K562 (cell line): ENCODE measurements around the gene PBX1. TPM values are rescaled to one million over a fixed set of nuclear protein-coding genes. Genes with fewer than 3 reads are reported as not detected.

Experiments used
- ATAC-seq: fragments of 200-7000 bp; cut with Tn5 transposase; 3 replicates; pipeline ENCODE4 v1.9.1; 2020; ENCODE audit warnings: moderate library complexity
- BruUV-seq: library from RNA; stranded (reverse); fragments of 400-500 nt; replicated peaks from 2 replicates; lab custom pipeline; 2021; lab: Mats Ljungman, UMichigan
- CTCF ChIA-PET: fragments of 300-600 bp; formaldehyde crosslinking; extraction: SDS; loops from one replicate; lab custom pipeline; 2021; ENCODE audit warnings: low intra/inter-chr PET ratio; lab: Yijun Ruan, JAX
- POLR2A ChIA-PET: fragments of 300-600, 350-650 bp; sonication (Branson Sonifier 250); formaldehyde crosslinking; extraction: SDS; loops from one replicate; lab custom pipeline; 2021; ENCODE audit warnings: antibody characterized with exemption, inconsistent platforms; lab: Yijun Ruan, JAX
- DNase-seq, 4 experiments: peaks; one replicate each; pipeline versions ENCODE4 v3.0.0 to v3.0.0-alpha.2; 2011 to 2018; ENCODE audit warnings: low spot score in 3 of 4, mixed read lengths in 3 of 4; ENCODE audit errors: extremely low read depth in 1 of 4
- FAIRE-seq: peaks from 2 replicates; lab custom pipeline; 2011; peaks lifted over from hg19 to GRCh38; lab: Jason Lieb, UNC
- H2AFZ ChIP-seq: 2 replicates; pipeline ENCODE4 v1.6.0; 2011; ENCODE audit warnings: low read depth, low read length, control low read depth, inconsistent platforms
- H3K27ac ChIP-seq: fragments of 200-600 bp; 3 replicates; pipeline ENCODE4 v1.8.0; 2011; ENCODE audit warnings: low read depth, mild to moderate bottlenecking, control low read depth, inconsistent platforms, low read length, moderate library complexity, mixed read lengths; ENCODE audit errors: extremely low read depth
- H3K27me3 ChIP-seq, 2 experiments: fragments of 300-600 bp in 1 of 2; 2 replicates in 1 of 2; 3 replicates in 1 of 2; pipeline versions ENCODE4 v1.6.0 to v1.8.0; 2011; ENCODE audit warnings: inconsistent platforms in 2 of 2, low read length in 2 of 2, mild to moderate bottlenecking in 1 of 2, mixed read lengths in 1 of 2, moderate library complexity in 1 of 2; ENCODE audit not compliant: control insufficient read depth in 2 of 2, insufficient read depth in 2 of 2
- H3K36me3 ChIP-seq: fragments of 300-600 bp; 3 replicates; pipeline ENCODE4 v1.8.0; 2011; ENCODE audit warnings: mild to moderate bottlenecking, low read length, inconsistent platforms; ENCODE audit not compliant: control insufficient read depth, insufficient read depth
- H3K4me1 ChIP-seq, 2 experiments: fragments of 200-600 bp in 1 of 2; replicated peaks in 1 of 2; 2 replicates in 1 of 2; 3 replicates in 1 of 2; pipeline versions ENCODE4 v1.5.1 to v1.8.0; 2011; ENCODE audit warnings: inconsistent platforms in 2 of 2, low read length in 2 of 2, mild to moderate bottlenecking in 1 of 2, mixed read lengths in 1 of 2, moderate library complexity in 1 of 2; ENCODE audit not compliant: control insufficient read depth in 2 of 2, insufficient read depth in 2 of 2
- H3K4me2 ChIP-seq: 2 replicates; pipeline ENCODE4 v1.6.1; 2011; ENCODE audit warnings: low read length, control low read depth, inconsistent platforms, mixed read lengths; ENCODE audit not compliant: insufficient read depth
- H3K4me3 ChIP-seq: fragments of 200-600 bp; sonication (generic), shearing (Covaris generic); 2 replicates; pipeline ENCODE4 v1.5.1; 2016; ENCODE audit warnings: control low read depth, inconsistent platforms
- H3K79me2 ChIP-seq: fragments of 200-600 bp; 3 replicates; pipeline ENCODE4 v1.8.0; 2011; ENCODE audit warnings: low read length, inconsistent platforms; ENCODE audit not compliant: control insufficient read depth, insufficient read depth
- H3K9ac ChIP-seq, 2 experiments: 2 replicates each; pipeline versions ENCODE4 v1.6.0 to v1.6.1; 2011; ENCODE audit warnings: low read depth in 2 of 2, low read length in 2 of 2, control low read depth in 1 of 2, inconsistent platforms in 1 of 2, mild to moderate bottlenecking in 1 of 2, mixed read lengths in 1 of 2; ENCODE audit not compliant: insufficient read depth in 1 of 2
- H3K9me1 ChIP-seq: one replicate; pipeline ENCODE4 v1.6.0; 2011; ENCODE audit warnings: inconsistent platforms, mild to moderate bottlenecking, low read length, moderate library complexity; ENCODE audit not compliant: control insufficient read depth, insufficient read depth
- H3K9me3 ChIP-seq: replicated peaks from 2 replicates; pipeline ENCODE4 v1.5.1; 2011; ENCODE audit warnings: low read depth, low read length, inconsistent platforms; ENCODE audit not compliant: control insufficient read depth, insufficient read depth
- H4K20me1 ChIP-seq: replicated peaks from 2 replicates; pipeline ENCODE4 v1.6.1; 2011; ENCODE audit warnings: low read length, inconsistent platforms, mixed read lengths; ENCODE audit not compliant: control insufficient read depth, insufficient read depth
- BDP1 ChIP-seq: IDR thresholded peaks from 3 replicates; pipeline ENCODE4 v1.6.1; 2011; ENCODE audit not compliant: insufficient read length, insufficient read depth
- COPS2 ChIP-seq: fragments of 450-650 bp; conservative IDR thresholded peaks from 2 replicates; pipeline ENCODE4 v1.6.1; 2016; ENCODE audit warnings: mild to moderate bottlenecking, moderate library complexity
- FOSL1 ChIP-seq: fragments of 200-800 bp; sonication (Bioruptor generic); conservative IDR thresholded peaks from 2 replicates; pipeline ENCODE4 v1.6.1; 2016; ENCODE audit warnings: missing genetic modification characterization, missing compliant biosample characterization
- HMG20B ChIP-seq: fragments of 250-450 bp; sonication (Bioruptor Pico); IDR thresholded peaks from 2 replicates; pipeline ENCODE4 v1.5.0; 2021; ENCODE audit warnings: mild to moderate bottlenecking
- NCOA4 ChIP-seq: fragments of 450-650 bp; IDR thresholded peaks from 2 replicates; pipeline ENCODE4 v1.6.1; 2018; ENCODE audit warnings: mild to moderate bottlenecking; ENCODE audit not compliant: partially characterized antibody
- RUNX1 ChIP-seq: sonication (generic); IDR thresholded peaks from 2 replicates; pipeline ENCODE4 v1.6.1; 2016; ENCODE audit warnings: antibody characterized with exemption, low read depth
- SIX5 ChIP-seq, 2 experiments: IDR thresholded peaks; 2 replicates each; pipeline ENCODE4 v1.6.1; 2011; ENCODE audit warnings: low read length in 2 of 2, borderline replicate concordance in 1 of 2, low read depth in 1 of 2, mild to moderate bottlenecking in 1 of 2, moderate library complexity in 1 of 2; ENCODE audit not compliant: insufficient read depth in 1 of 2
- ZNF778 ChIP-seq: fragments of 450-650 bp; formaldehyde crosslinking; IDR thresholded peaks from 2 replicates; pipeline ENCODE4 v1.4.0; 2020; ENCODE audit warnings: mild to moderate bottlenecking, moderate library complexity
- WGBS: fragments of 100-300 bp; shearing (Covaris generic); methylation state at CpG from one replicate; pipeline ENCODE4 v1.1.6; 2016; ENCODE audit warnings: low coverage, mixed read lengths; ENCODE audit not compliant: insufficient coverage; ENCODE audit errors: missing lambda C conversion rate; 5-methylcytosine and 5-hydroxymethylcytosine counted together
- in situ Hi-C: fragments of 300-500 bp; cut with MboI; formaldehyde crosslinking; loops from 4 replicates; pipeline ENCODE4 v1.15.0; 2018; ENCODE audit warnings: inconsistent platforms, mixed read lengths
- intact Hi-C: fragments of 100-400 bp; cut with micrococcal nuclease; formaldehyde crosslinking; loops from 2 replicates; pipeline ENCODE4 v1.14.2; 2022
- polyA plus RNA-seq, 8 experiments: library from polyadenylated mRNA; depleted of rRNA in 4 of 8; stranded (reverse) in 5 of 8; unstranded in 3 of 8; fragments of >200 nt; fragmentation: Nextera tagmentation in 2 of 8; fragmentation: Illumina TruSeq in 1 of 8; extraction: Ambion mirVana in 2 of 8; extraction: Trizol in 1 of 8; gene quantifications; 2 replicates each; pipeline versions ENCODE4 v1.2.1 to v1.2.3, GENCODE V29; 2011 to 2014; ENCODE audit warnings: inconsistent platforms in 1 of 8, missing spikeins in 1 of 8
- total RNA-seq, 7 experiments: library from RNA; depleted of rRNA in 6 of 7; stranded (reverse); fragments of >200 nt in 6 of 7; fragmentation: Illumina TruSeq in 2 of 7; extraction: Trizol in 2 of 7; gene quantifications; 2 replicates each; pipeline versions ENCODE4 v1.2.1 to v1.2.3, GENCODE V29; 2011 to 2021; ENCODE audit warnings: low replicate concordance in 1 of 7
- TF ChIP-seq, protein P1 (sequence below): fragments of 250-450 bp; sonication (Bioruptor Pico); IDR thresholded peaks from 2 replicates; pipeline ENCODE4 v1.5.0; 2021; ENCODE audit warnings: mild to moderate bottlenecking, moderate library complexity
- TF ChIP-seq, protein P2 (sequence below): fragments of 150-350 bp; IDR thresholded peaks from 2 replicates; pipeline ENCODE4 v1.6.1; 2014; ENCODE audit warnings: low read depth, mild to moderate bottlenecking, low read length, borderline replicate concordance
- TF ChIP-seq, protein P3 (sequence below): fragments of 200-400 bp; formaldehyde crosslinking; IDR thresholded peaks from 2 replicates; pipeline ENCODE4 v1.6.1; 2017; ENCODE audit warnings: mild to moderate bottlenecking, low read depth, low read length, moderate library complexity

PBX1 gene
- total and polyA plus RNA-seq, 9 of the 15 experiments (the other 6 are each of a cell fraction or from before 2014, with no cell fraction given): 0.03 to 0.62 (median 0.17) TPM

DNA sequence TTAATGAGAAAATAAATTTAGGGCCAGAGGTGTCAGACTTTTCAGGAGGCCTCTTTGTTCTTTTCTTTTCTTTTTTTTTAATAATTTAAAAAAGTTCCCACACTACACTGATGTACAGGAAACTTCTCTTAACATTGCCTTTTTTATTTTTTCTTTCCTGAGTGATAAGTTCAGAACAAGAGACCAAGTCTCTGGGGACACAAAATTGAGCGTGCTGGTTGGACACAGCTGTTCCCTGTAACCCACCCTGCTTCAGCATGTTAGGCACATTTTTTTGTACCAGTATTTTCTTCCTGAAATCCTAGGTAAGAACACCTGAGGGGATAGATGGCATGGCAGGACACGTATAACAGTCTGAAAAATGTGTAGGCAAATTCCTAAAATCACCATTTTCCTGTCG is 50.1 kb downstream of the PBX1 start (continued):
- TF ChIP-seq, protein P1, sequence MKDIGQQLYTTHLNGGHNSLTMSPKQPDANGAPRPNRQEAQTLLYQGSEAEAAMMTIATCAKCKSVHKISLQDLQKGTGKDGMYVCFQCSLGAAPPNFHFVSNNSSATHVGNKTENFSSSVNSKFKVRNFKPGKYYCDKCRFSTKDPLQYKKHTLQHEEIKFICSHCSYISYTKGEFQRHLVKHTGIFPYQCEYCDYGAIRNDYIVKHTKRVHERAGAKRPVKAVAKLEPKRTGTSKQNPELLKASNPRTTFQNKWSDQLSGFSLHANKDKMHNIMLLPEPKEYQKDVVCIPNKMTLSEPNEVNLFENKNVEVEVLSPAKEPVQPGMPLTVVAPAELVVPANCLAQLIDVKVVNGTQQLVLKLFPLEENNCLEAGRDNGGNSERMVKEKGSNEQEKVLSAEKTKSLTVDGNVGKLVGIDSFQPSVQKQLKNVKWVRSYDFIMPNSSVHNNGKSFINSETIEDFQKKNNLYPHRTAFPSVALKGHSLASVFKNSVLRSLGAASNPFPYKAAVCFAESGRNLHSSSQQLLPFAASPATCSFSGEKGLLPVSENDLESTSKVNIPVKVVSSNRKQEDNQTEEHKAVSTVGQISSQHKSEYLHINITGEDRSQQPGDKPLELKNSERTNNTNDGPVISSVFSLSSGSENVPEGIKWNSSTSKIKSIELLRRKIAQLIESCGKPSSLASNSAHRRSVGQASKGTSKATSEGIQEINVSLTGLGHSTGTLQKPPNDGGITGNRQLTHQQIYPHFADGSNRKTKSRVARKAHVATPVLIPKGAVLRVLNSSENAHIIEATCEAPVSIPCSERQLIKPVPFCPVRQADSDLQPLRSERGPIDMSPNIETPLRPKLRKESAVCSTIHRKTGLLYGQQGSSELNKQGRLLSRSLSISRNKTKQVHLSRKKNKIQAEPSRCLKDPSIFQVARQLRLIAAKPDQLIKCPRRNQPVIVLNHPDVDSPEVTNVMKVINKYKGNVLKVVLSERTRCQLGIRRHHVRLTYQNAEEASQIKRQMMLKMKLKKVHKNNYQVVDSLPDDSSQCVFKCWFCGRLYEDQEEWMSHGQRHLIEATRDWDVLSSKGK (CRISPR knock-in tag): no peak
- TF ChIP-seq ZNF778 (CRISPR knock-in tag) (no peak), HMG20B (CRISPR knock-in tag) (no peak)

DNA sequence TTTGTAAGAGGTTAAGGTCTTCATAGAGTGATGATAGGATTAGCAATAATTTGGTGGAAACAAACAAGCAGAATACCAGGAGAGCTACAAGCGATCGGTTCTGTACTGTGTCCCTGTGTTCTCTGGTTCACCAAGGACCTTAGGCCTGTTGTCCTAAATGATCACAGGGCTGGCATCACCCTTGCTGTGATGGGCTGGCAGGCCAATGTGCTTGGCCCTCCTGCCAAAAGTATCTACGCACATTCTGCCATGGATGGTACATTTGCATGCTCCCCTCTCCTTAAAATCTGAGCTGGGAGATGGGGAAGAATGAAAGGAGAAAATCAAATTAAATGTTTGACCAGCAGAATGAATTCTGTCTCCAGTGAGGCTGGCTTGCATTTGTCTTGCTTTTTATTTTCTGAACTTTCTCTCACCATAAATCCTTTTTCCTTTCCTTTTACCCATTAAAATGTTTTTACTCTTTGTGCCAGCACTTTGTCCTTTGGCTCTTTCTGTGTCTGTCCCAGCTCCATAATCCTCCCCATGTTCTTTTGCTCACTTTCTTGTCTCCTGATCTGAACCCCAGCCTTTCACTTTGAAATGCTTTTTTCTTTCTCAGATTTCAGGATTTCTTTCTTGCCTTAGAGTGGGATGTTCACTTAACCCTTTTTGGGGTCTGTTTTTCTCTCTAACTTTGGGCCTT is 51.7 kb downstream of the PBX1 start:
- peaks cover 0 to 10% of the 10 kb centered on the region in 2 experiments; a peak in 2 of 5 replicates for H3K27me3 ChIP-seq
- no peaks in the 10 kb centered on the region for H3K4me1 ChIP-seq
- FAIRE-seq: no peak
- H3K27ac ChIP-seq: no peak overlapping the region
- no TSS peak for BruUV-seq
- H3K4me3 ChIP-seq: no peak overlapping the region
- intact Hi-C loops: loop anchor here (10.0 kb wide), 1 partner anchor 516 kb away; no protein-coding TSS in a partner anchor
- no peaks in the 10 kb centered on the region for H3K9me3 ChIP-seq
- ATAC-seq: no peak
- no peak overlapping the region for H3K9ac ChIP-seq
- no peak for DNase-seq
- no peaks in the 10 kb centered on the region for H3K9me1 ChIP-seq
- H2AFZ ChIP-seq: no peak overlapping the region
- H4K20me1 ChIP-seq: no peaks in the 10 kb centered on the region
- WGBS: 0% methylated on average over 3 of the region's 3 CpGs
- ChIA-PET POLR2A (no interaction called here), CTCF (no interaction called here)
- no peaks in the 10 kb centered on the region for H3K36me3 ChIP-seq
- no peak for TF ChIP-seq COPS2
- no peak for TF ChIP-seq NCOA4
- TF ChIP-seq, protein P2, sequence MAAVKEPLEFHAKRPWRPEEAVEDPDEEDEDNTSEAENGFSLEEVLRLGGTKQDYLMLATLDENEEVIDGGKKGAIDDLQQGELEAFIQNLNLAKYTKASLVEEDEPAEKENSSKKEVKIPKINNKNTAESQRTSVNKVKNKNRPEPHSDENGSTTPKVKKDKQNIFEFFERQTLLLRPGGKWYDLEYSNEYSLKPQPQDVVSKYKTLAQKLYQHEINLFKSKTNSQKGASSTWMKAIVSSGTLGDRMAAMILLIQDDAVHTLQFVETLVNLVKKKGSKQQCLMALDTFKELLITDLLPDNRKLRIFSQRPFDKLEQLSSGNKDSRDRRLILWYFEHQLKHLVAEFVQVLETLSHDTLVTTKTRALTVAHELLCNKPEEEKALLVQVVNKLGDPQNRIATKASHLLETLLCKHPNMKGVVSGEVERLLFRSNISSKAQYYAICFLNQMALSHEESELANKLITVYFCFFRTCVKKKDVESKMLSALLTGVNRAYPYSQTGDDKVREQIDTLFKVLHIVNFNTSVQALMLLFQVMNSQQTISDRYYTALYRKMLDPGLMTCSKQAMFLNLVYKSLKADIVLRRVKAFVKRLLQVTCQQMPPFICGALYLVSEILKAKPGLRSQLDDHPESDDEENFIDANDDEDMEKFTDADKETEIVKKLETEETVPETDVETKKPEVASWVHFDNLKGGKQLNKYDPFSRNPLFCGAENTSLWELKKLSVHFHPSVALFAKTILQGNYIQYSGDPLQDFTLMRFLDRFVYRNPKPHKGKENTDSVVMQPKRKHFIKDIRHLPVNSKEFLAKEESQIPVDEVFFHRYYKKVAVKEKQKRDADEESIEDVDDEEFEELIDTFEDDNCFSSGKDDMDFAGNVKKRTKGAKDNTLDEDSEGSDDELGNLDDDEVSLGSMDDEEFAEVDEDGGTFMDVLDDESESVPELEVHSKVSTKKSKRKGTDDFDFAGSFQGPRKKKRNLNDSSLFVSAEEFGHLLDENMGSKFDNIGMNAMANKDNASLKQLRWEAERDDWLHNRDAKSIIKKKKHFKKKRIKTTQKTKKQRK: no peak
- TF ChIP-seq, protein P3, sequence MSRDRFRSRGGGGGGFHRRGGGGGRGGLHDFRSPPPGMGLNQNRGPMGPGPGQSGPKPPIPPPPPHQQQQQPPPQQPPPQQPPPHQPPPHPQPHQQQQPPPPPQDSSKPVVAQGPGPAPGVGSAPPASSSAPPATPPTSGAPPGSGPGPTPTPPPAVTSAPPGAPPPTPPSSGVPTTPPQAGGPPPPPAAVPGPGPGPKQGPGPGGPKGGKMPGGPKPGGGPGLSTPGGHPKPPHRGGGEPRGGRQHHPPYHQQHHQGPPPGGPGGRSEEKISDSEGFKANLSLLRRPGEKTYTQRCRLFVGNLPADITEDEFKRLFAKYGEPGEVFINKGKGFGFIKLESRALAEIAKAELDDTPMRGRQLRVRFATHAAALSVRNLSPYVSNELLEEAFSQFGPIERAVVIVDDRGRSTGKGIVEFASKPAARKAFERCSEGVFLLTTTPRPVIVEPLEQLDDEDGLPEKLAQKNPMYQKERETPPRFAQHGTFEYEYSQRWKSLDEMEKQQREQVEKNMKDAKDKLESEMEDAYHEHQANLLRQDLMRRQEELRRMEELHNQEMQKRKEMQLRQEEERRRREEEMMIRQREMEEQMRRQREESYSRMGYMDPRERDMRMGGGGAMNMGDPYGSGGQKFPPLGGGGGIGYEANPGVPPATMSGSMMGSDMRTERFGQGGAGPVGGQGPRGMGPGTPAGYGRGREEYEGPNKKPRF: no peak
- no peak for TF ChIP-seq BDP1
- no peak for TF ChIP-seq FOSL1 (tag)
- TF ChIP-seq RUNX1: no peak
- TF ChIP-seq SIX5 (IDR thresholded peaks at IDR 0.05; ENCODE audit: borderline replicate concordance in 1 of 2, insufficient read depth in 1 of 2, low read depth in 1 of 2, low read length in 2 of 2): no peak
- in situ Hi-C loops: loop anchor here (10.0 kb wide), 1 partner anchor 1196 kb away; no protein-coding TSS in a partner anchor
- no peaks in the 10 kb centered on the region for H3K79me2 ChIP-seq
- no peak overlapping the region for H3K4me2 ChIP-seq
